Muscle layer of colon (tissue), 2 donors: ENCODE results near the gene SYCE1L.
"Not testable (repeated sequence)": the region's sequence is repeated elsewhere in the genome, so short reads cannot be mapped to it uniquely, and the experiment has no call there.

Source experiments
- H3K27ac ChIP-seq: one replicate; pipeline ENCODE4 v1.7.0; 2013; ENCODE audit warnings: low read depth, mild to moderate bottlenecking, low read length, moderate library complexity
- H3K27me3 ChIP-seq, 2 donors: one replicate each; pipeline ENCODE4 v1.7.0; 2013; ENCODE audit warnings: low read length in 2 of 2, mild to moderate bottlenecking in 2 of 2; ENCODE audit not compliant: insufficient read depth in 2 of 2, control insufficient read depth in 1 of 2
- H3K36me3 ChIP-seq: one replicate; pipeline ENCODE4 v1.7.0; 2013; ENCODE audit warnings: mild to moderate bottlenecking, low read length; ENCODE audit not compliant: insufficient read depth
- H3K4me1 ChIP-seq: one replicate; pipeline ENCODE4 v1.7.0; 2013; ENCODE audit warnings: mild to moderate bottlenecking, low read length; ENCODE audit not compliant: insufficient read depth
- H3K4me3 ChIP-seq, 2 donors: one replicate each; pipeline ENCODE4 v1.7.0; 2013; ENCODE audit warnings: low read length in 2 of 2, low read depth in 1 of 2, mild to moderate bottlenecking in 1 of 2, moderate library complexity in 1 of 2
- H3K9ac ChIP-seq: one replicate; pipeline ENCODE4 v1.7.0; 2013; ENCODE audit warnings: low read length
- H3K9me3 ChIP-seq: one replicate; pipeline ENCODE4 v1.7.0; 2013; ENCODE audit warnings: mild to moderate bottlenecking, low read length
- donor health status: abdominal sarcoma.
- donor health status: Adenocarcinoma of cecum.

The SYCE1L gene

GRCh38 chr16:77231047-77231446 is 31.8 kb downstream of the SYCE1L start:
- H3K27ac ChIP-seq: no peak overlapping the region
- no peaks in the 10 kb centered on the region for H3K36me3 ChIP-seq
- H3K27me3 ChIP-seq: no peaks in the 10 kb centered on the region
- H3K4me1 ChIP-seq: no peaks in the 10 kb centered on the region
- H3K9ac ChIP-seq: no peak overlapping the region
- H3K4me3 ChIP-seq: no peak overlapping the region
- no peaks in the 10 kb centered on the region for H3K9me3 ChIP-seq

GRCh38 chr16:77233799-77234519 is 34.8 kb downstream of the SYCE1L start:
- Histone ChIP-seq H3K9ac (no peak overlapping the region), H3K27ac (no peak overlapping the region), H3K9me3 (no peaks in the 10 kb centered on the region), H3K36me3 (no peaks in the 10 kb centered on the region), H3K4me3 (no peak overlapping the region), H3K4me1 (peaks cover 4% of the 10 kb centered on the region), H3K27me3 (no peaks in the 10 kb centered on the region)

GRCh38 chr16:77234611-77235010 is 35.4 kb downstream of the SYCE1L start:
- Histone ChIP-seq H3K27ac (no peak overlapping the region), H3K27me3 (no peaks in the 10 kb centered on the region), H3K4me1 (peaks cover 4% of the 10 kb centered on the region), H3K4me3 (no peak overlapping the region), H3K9ac (no peak overlapping the region), H3K36me3 (no peaks in the 10 kb centered on the region), H3K9me3 (no peaks in the 10 kb centered on the region)

- peak overlapping the region in 1 of 2 donors; percentile 35 for H3K4me3 ChIP-seq
- no peak overlapping the region for H3K27ac ChIP-seq
Measured at GRCh38 chr16:77236063-77236511, 36.9 kb downstream of the SYCE1L start.

GRCh38 chr16:77238593-77238992 is 39.4 kb downstream of the SYCE1L start:
- Histone ChIP-seq H3K9me3 (no peaks in the 10 kb centered on the region), H3K27ac (no peak overlapping the region), H3K4me1 (peaks cover 4% of the 10 kb centered on the region), H3K27me3 (no peaks in the 10 kb centered on the region), H3K4me3 (no peak overlapping the region), H3K9ac (no peak overlapping the region), H3K36me3 (no peaks in the 10 kb centered on the region)

More at GRCh38 chr16:77236063-77236511, 36.9 kb downstream of the SYCE1L start:
- no peaks in the 10 kb centered on the region for H3K36me3 ChIP-seq
- peaks cover 4% of the 10 kb centered on the region for H3K4me1 ChIP-seq
- H3K9me3 ChIP-seq: no peaks in the 10 kb centered on the region
- H3K9ac ChIP-seq: no peak overlapping the region
- H3K27me3 ChIP-seq: no peaks in the 10 kb centered on the region

- H3K36me3 ChIP-seq, H3K27me3 ChIP-seq, H3K9ac ChIP-seq, H3K27ac ChIP-seq, H3K4me3 ChIP-seq, H3K9me3 ChIP-seq, H3K4me1 ChIP-seq: not testable (repeated sequence)
Measured at GRCh38 chr16:77242471-77242870, 43.3 kb downstream of the SYCE1L start.

- no peaks in the 10 kb centered on the region for H3K4me1 ChIP-seq
- H3K4me3 ChIP-seq: no peak overlapping the region
- no peaks in the 10 kb centered on the region for H3K9me3 ChIP-seq
- H3K9ac ChIP-seq: no peak overlapping the region
- H3K27ac ChIP-seq: no peak overlapping the region
- H3K36me3 ChIP-seq: no peaks in the 10 kb centered on the region
- H3K27me3 ChIP-seq: no peaks in the 10 kb centered on the region
Measured at GRCh38 chr16:77246150-77246549, 46.9 kb downstream of the SYCE1L start.

- Histone ChIP-seq H3K9me3 (no peaks in the 10 kb centered on the region), H3K36me3 (no peaks in the 10 kb centered on the region), H3K4me3 (no peak overlapping the region), H3K27me3 (no peaks in the 10 kb centered on the region), H3K4me1 (no peaks in the 10 kb centered on the region), H3K27ac (no peak overlapping the region), H3K9ac (no peak overlapping the region)
Measured at GRCh38 chr16:77250400-77250799, 51.2 kb downstream of the SYCE1L start.
